Esophagus squamous epithelium (tissue), 4 donors: ENCODE data around the gene TAS2R14.

ENCODE experiments used
- CTCF ChIP-seq, 6 experiments: fragments of 450-650 bp in 4 of 6; fragments of 200-600 bp in 2 of 6; sonication (generic) in 2 of 6; IDR thresholded peaks; one replicate each; pipeline ENCODE4 v1.5.1; 2016 to 2019; ENCODE audit warnings: antibody characterized with exemption in 6 of 6, mild to moderate bottlenecking in 4 of 6, moderate library complexity in 4 of 6
- POLR2A ChIP-seq, 4 donors: fragments of 450-650 bp; IDR thresholded peaks; one replicate each; pipeline ENCODE4 v1.6.1; 2017; ENCODE audit warnings: antibody characterized with exemption in 4 of 4, mild to moderate bottlenecking in 4 of 4, moderate library complexity in 3 of 4

GRCh38 chr12:10909462-10909861, 29.6 kb downstream of the TAS2R14 start, which contains the start of gene TAS2R13:
- no peak for TF ChIP-seq CTCF (IDR thresholded peaks at IDR 0.05)
- TF ChIP-seq POLR2A (IDR thresholded peaks at IDR 0.05): no peak
